Mucosa of descending colon (tissue), 3 donors: ENCODE data around the gene MRPL42. TPM values are rescaled to one million over a fixed set of nuclear protein-coding genes. Genes with fewer than 3 reads are reported as not detected.
A peak's percentile ranks its signal among the peaks of the same experiment; 100 is the strongest.

Experiments
- ATAC-seq: fragments of 200-7000 bp; cut with Tn5 transposase; one replicate; pipeline ENCODE4 v1.9.1; 2020; ENCODE audit warnings: mild to moderate bottlenecking, moderate library complexity
- DNase-seq, 3 donors: peaks; one replicate each; pipeline ENCODE4 v3.0.0-alpha.2; 2020
- H3K36me3 ChIP-seq: fragments of 200-600 bp; one replicate; pipeline ENCODE4 v1.8.0; 2021; ENCODE audit warnings: low read depth, mild to moderate bottlenecking
- H3K4me1 ChIP-seq: fragments of 200-600 bp; one replicate; pipeline ENCODE4 v1.8.0; 2021; ENCODE audit warnings: low read depth, mild to moderate bottlenecking
- H3K4me3 ChIP-seq: fragments of 200-600 bp; one replicate; pipeline ENCODE4 v1.8.0; 2021; ENCODE audit warnings: mild to moderate bottlenecking
- H3K9me3 ChIP-seq: fragments of 200-600 bp; one replicate; pipeline ENCODE4 v1.8.0; 2021; ENCODE audit warnings: mild to moderate bottlenecking
- CTCF ChIP-seq: fragments of 200-600 bp; IDR thresholded peaks from one replicate; pipeline ENCODE4 v1.8.0; 2022; ENCODE audit warnings: antibody characterized with exemption, mild to moderate bottlenecking
- intact Hi-C, 2 donors: fragments of 100-400 bp; cut with DNase I in 1 of 2; cut with micrococcal nuclease in 1 of 2; formaldehyde crosslinking; loops; one replicate each; pipeline versions ENCODE4 v1.11.0 to v1.11.1; 2022; cut with DNase I, micrococcal nuclease
- long read RNA-seq, 2 donors: library from polyadenylated mRNA; unstranded; transcript quantifications; one replicate each; pipeline ENCODE4 v2.0.0, GENCODE V29; 2019 to 2021
- total RNA-seq, 3 donors: library from RNA; stranded (reverse); fragmentation: NEBNext Ultra II Directional in 2 of 3; extraction: Animal tissue kit (Norgen Biotek cat#: 25700) in 2 of 3; gene quantifications; one replicate each; pipeline versions ENCODE4 v1.2.1 to v1.2.4, GENCODE V29; 2021 to 2023
- donor health status: DM: no; HTN: no; CAD: no; lungs with moderate emphysema.
- donor health status: DM: no; HTN: no; CAD: no.
- donor health status: DM: no; HTN: yes; CAD: no.

The MRPL42 gene
- 10 to 100 TPM; 51.3 to 62.4 (median 61.5) TPM for total RNA-seq
- long read RNA-seq, donor 1, full-length matches to known transcripts, result 22 of 27 reads
- long read RNA-seq, donor 1, partial matches to known transcripts, result 1 of 27 reads
- long read RNA-seq, donor 1, other reads (novel, unspliced or antisense), result 4 of 27 reads
- long read RNA-seq, donor 2, full-length matches to known transcripts, result 40 of 46 reads
- long read RNA-seq, donor 2, partial matches to known transcripts, result 5 of 46 reads
- long read RNA-seq, donor 2, other reads (novel, unspliced or antisense), result 1 of 46 reads

- no peaks in the 10 kb centered on the region for H3K9me3 ChIP-seq
- peak; percentile 64 for TF ChIP-seq CTCF
- H3K36me3 ChIP-seq, result no peaks in the 10 kb centered on the region
- intact Hi-C loops, result no loop called here
- ATAC-seq (peak; percentile 98), DNase-seq (peak; percentile 92 to 98 (median 96))
- peaks cover 14% of the 10 kb centered on the region for H3K4me1 ChIP-seq
- peak within 1 kb of the TSS; percentile 31 for H3K4me3 ChIP-seq
Measured at GRCh38 chr12:93467351-93468007, at the start of gene MRPL42. TSS of gene MRPL42 (plus strand) at chr12:93467514. CDS start at chr12:93469286, 1,772 bp downstream.

GRCh38 chr12:93417967-93418480 lies 49.3 kb upstream of the MRPL42 start:
- Histone ChIP-seq H3K4me3 (no peak overlapping the region), H3K4me1 (no peaks in the 10 kb centered on the region), H3K36me3 (no peaks in the 10 kb centered on the region), H3K9me3 (no peaks in the 10 kb centered on the region)
- TF ChIP-seq CTCF, result no peak
- no peak for DNase-seq
- no peak for ATAC-seq
- intact Hi-C loops, result loop anchor here in 1 of 2 donors (10.0 kb wide), 1 partner anchor 433 kb away; no protein-coding TSS in a partner anchor

- TF ChIP-seq CTCF, result peak; percentile 30
- intact Hi-C loops, result loop anchor here in 1 of 2 donors (10.0 kb wide), 2 partner anchors 435 to 635 kb away; no protein-coding TSS in a partner anchor
- H3K4me3 ChIP-seq, result no peak overlapping the region
- ATAC-seq (peak; percentile 84), DNase-seq (no peak)
- H3K4me1 ChIP-seq, result no peaks in the 10 kb centered on the region
- H3K9me3 ChIP-seq, result no peaks in the 10 kb centered on the region
- H3K36me3 ChIP-seq, result no peaks in the 10 kb centered on the region
Measured at GRCh38 chr12:93419388-93420034, 47.8 kb upstream of the MRPL42 start.

- TF ChIP-seq CTCF, result no peak
- ATAC-seq (no peak), DNase-seq (no peak)
- intact Hi-C loops, result loop anchor here in 1 of 2 donors (10.0 kb wide), 1 partner anchor 637 kb away; no protein-coding TSS in a partner anchor
- Histone ChIP-seq H3K4me3 (no peak overlapping the region), H3K9me3 (no peaks in the 10 kb centered on the region), H3K36me3 (no peaks in the 10 kb centered on the region), H3K4me1 (peaks cover 17% of the 10 kb centered on the region)
Measured at GRCh38 chr12:93422050-93422449, 45.3 kb upstream of the MRPL42 start.

GRCh38 chr12:93425736-93426411 lies 41.4 kb upstream of the MRPL42 start:
- ATAC-seq (no peak), DNase-seq (no peak)
- Histone ChIP-seq H3K4me1 (peaks cover 17% of the 10 kb centered on the region), H3K36me3 (no peaks in the 10 kb centered on the region), H3K4me3 (no peak overlapping the region), H3K9me3 (no peaks in the 10 kb centered on the region)
- no peak for TF ChIP-seq CTCF
- intact Hi-C loops, result loop anchor here in 1 of 2 donors (10.0 kb wide), 1 partner anchor 641 kb away; no protein-coding TSS in a partner anchor
